Mucosa of rectum (tissue), 2 donors: ENCODE data around the gene OMA1.

Experiments
- H3K27ac ChIP-seq, 2 donors: one replicate each; pipeline ENCODE4 v1.7.0; 2013; ENCODE audit warnings: inconsistent platforms in 2 of 2, low read depth in 2 of 2, low read length in 2 of 2
- H3K27me3 ChIP-seq, 2 donors: one replicate each; pipeline ENCODE4 v1.7.0; 2013; ENCODE audit warnings: low read length in 2 of 2; ENCODE audit not compliant: control insufficient read depth in 2 of 2, insufficient read depth in 2 of 2
- H3K36me3 ChIP-seq, 2 donors: one replicate each; pipeline ENCODE4 v1.7.0; 2013; ENCODE audit warnings: low read length in 2 of 2; ENCODE audit not compliant: control insufficient read depth in 2 of 2, insufficient read depth in 2 of 2
- H3K4me1 ChIP-seq, 2 donors: one replicate each; pipeline ENCODE4 v1.7.0; 2013; ENCODE audit warnings: low read length in 2 of 2, mild to moderate bottlenecking in 1 of 2; ENCODE audit not compliant: control insufficient read depth in 2 of 2, insufficient read depth in 2 of 2
- H3K4me3 ChIP-seq, 2 donors: one replicate each; pipeline ENCODE4 v1.7.0; 2013; ENCODE audit warnings: low read length in 2 of 2
- H3K9ac ChIP-seq, 2 donors: one replicate each; pipeline ENCODE4 v1.7.0; 2013; ENCODE audit warnings: low read length in 2 of 2, low read depth in 1 of 2, mild to moderate bottlenecking in 1 of 2
- H3K9me3 ChIP-seq, 2 donors: one replicate each; pipeline ENCODE4 v1.7.0; 2013; ENCODE audit warnings: low read length in 2 of 2; ENCODE audit not compliant: control insufficient read depth in 2 of 2
- donor health status: healthy.
- donor health status: Normal muscosa, but diverticular disease.

Gene OMA1

DNA sequence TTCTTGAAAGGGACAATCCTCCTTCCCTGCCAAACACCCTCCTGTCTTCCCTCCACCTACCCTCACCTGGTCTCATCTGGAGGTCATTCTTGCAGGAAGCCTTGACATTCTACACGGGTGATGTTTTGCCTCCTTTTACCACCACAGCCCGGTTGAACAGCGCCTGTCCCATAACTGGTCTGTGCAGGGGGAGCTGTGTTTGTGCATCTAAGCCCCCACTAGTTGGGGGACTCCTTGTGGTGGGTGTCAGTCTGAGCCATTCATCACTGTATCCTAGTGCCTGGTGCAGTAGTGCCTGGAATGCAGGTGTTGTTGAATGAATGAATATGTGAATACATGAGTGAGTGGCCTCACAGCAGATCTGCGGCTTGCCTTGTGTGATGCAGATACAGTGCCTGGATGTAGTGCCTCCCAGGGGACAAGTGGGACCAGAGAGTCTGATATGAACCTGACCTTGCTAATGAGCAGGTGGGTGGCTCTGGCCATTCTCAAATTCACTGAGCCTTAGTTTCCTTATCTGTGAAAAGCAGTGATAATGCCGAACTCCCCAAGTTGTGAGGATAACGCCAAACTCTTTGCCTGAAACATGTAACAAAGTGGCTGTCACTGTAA, 79.8 kb downstream of the OMA1 start:
- H3K9ac ChIP-seq: no peak overlapping the region
- no peak overlapping the region for H3K4me3 ChIP-seq
- H3K27me3 ChIP-seq: peaks cover 0 to 4% of the 10 kb centered on the region in 2 donors
- H3K4me1 ChIP-seq: no peaks in the 10 kb centered on the region
- H3K27ac ChIP-seq: no peak overlapping the region
- H3K36me3 ChIP-seq: peaks cover 4 to 5% of the 10 kb centered on the region in 2 donors
- H3K9me3 ChIP-seq: no peaks in the 10 kb centered on the region

DNA sequence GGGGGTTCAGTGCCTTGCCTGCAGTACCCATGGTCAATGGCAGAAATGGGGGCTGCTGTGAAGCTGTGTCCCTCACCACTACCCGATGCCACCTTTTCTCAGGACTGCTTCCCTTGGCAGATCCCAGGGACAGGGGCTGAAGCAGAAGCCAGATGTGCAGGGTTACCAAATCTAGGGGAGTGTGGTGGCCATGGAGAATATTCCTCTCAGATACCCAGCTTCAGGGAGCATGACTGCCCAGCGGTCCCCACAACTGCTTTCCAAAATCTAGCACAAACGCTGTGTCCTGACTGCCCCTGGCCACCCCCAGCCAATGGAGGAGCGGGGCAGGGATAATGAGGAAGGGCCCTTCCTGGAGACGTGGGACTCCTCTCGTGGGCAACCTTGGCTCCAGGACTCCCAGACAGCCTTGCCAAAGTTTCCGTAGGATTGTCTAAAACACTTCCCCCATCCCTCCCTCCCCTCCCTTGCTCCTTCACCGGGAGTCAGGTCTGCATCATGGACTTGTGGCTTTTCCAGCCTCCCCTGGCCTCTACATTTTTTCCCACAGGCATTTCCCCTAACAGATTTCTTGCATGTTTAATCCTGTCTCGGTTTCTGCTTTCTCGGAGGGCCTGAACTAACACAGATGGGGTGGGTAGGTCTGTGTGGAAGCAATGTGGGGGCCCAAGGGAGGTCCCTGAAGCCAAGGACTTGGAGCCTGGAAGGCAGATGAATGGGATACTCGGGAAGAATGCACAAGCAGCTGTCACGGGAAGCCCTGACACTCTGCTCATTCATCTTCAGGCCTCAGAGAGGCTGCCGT, 80.5 kb downstream of the OMA1 start:
- Histone ChIP-seq H3K9me3 (no peaks in the 10 kb centered on the region), H3K4me3 (no peak overlapping the region), H3K36me3 (peaks cover 4 to 5% of the 10 kb centered on the region in 2 donors), H3K27me3 (peaks cover 0 to 4% of the 10 kb centered on the region in 2 donors), H3K4me1 (no peaks in the 10 kb centered on the region), H3K27ac (no peak overlapping the region), H3K9ac (no peak overlapping the region)

GRCh38 chr1:58465176-58465575, 81.3 kb downstream of the OMA1 start:
- Histone ChIP-seq H3K36me3 (peaks cover 4 to 5% of the 10 kb centered on the region in 2 donors), H3K27me3 (peaks cover 0 to 4% of the 10 kb centered on the region in 2 donors), H3K9ac (no peak overlapping the region), H3K4me1 (no peaks in the 10 kb centered on the region), H3K4me3 (no peak overlapping the region), H3K9me3 (no peaks in the 10 kb centered on the region), H3K27ac (no peak overlapping the region)

DNA sequence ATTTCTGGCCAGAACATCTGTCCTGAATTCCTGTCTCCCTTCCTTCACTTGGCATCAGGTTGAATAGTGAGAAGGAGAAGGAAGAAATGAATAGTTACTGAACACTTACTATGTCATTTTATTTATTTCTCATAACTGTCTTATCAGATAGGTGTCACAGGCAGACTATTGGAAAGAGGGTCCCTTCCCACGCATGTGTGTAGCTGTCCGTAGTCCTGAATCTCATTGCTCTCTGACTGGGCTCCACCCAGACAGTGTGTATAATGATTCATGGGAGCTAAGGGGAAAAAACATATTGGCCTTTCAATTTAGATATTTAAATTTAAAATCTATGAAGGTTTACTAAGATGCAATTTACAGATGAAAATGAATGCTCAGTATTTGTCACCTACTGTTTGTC, 86.1 kb downstream of the OMA1 start:
- Histone ChIP-seq H3K9ac (no peak overlapping the region), H3K27ac (no peak overlapping the region), H3K4me3 (no peak overlapping the region), H3K4me1 (no peaks in the 10 kb centered on the region), H3K27me3 (no peaks in the 10 kb centered on the region), H3K36me3 (no peaks in the 10 kb centered on the region), H3K9me3 (no peaks in the 10 kb centered on the region)

DNA sequence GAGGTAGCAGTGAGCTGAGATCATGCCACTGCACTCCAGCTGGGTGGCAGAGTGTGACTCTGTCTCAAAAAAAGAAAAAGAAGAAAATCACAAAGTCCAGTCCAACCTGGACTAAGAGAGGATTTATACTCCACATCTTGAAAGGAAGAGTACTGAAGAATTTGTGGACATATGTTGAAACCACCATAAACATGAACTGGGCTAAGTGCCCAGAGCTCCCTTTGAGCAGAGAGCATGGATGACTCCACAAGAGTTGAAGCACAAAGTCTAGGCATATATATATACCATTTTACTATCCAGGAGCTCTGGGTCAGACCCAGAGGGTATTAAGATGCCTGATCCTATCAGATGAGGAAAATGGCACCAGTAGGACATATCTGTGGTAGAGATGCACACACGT, 86.6 kb downstream of the OMA1 start:
- no peaks in the 10 kb centered on the region for H3K4me1 ChIP-seq
- no peaks in the 10 kb centered on the region for H3K9me3 ChIP-seq
- H3K36me3 ChIP-seq: no peaks in the 10 kb centered on the region
- H3K9ac ChIP-seq: no peak overlapping the region
- no peaks in the 10 kb centered on the region for H3K27me3 ChIP-seq
- H3K4me3 ChIP-seq: no peak overlapping the region
- no peak overlapping the region for H3K27ac ChIP-seq

DNA sequence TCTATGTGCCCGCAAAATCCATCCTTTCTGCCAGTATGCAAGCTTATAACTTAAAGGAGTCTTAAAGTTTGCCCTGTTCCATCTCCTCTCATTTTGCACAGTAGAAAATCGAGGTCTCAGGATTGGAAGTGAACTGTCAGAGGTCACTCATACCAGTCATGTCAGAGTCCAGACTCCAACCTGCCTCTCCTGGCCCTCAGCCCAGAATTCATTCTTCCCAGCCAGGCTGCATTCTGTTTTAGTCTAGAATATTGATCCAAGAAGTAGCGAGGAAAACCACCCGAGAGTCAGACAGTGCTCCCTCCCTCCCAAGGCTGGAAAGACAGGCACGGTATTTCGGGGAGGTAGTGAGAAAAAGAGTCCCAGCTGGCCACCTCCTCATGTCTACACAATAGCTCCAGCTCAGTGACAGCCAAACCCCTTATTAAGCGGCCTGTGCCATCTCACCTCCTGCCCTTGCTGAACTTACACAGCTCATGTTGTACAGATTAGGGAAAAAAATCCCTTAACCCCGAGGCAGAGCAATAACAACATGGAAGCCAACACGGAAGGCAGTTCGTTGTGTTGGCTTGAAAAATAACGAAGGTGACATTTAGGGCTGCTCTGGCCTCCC, 89.4 kb downstream of the OMA1 start:
- Histone ChIP-seq H3K27me3 (no peaks in the 10 kb centered on the region), H3K36me3 (no peaks in the 10 kb centered on the region), H3K4me1 (no peaks in the 10 kb centered on the region), H3K9me3 (no peaks in the 10 kb centered on the region), H3K27ac (no peak overlapping the region), H3K9ac (no peak overlapping the region), H3K4me3 (no peak overlapping the region)

DNA sequence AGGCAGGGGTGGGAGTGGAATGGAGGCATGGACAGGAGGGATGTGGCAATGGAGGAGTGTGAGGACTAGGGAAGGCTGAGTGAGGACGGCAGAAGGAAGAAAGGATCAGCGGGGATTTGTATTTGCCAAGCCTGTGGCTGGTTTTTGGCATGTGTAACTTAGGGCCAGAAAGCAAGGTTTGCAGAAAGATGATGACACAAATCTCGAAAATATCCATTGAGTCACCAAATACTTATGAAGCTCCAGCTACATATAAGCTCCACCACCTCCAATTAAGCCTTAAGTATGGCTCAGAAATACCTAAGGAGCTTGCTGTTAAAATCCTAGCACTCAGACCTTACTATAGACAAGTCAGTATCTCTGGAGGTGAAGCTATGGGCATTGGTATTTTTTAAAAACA, 90.1 kb downstream of the OMA1 start:
- Histone ChIP-seq H3K9me3 (no peaks in the 10 kb centered on the region), H3K4me1 (no peaks in the 10 kb centered on the region), H3K27ac (no peak overlapping the region), H3K9ac (no peak overlapping the region), H3K36me3 (no peaks in the 10 kb centered on the region), H3K4me3 (no peak overlapping the region), H3K27me3 (no peaks in the 10 kb centered on the region)

DNA sequence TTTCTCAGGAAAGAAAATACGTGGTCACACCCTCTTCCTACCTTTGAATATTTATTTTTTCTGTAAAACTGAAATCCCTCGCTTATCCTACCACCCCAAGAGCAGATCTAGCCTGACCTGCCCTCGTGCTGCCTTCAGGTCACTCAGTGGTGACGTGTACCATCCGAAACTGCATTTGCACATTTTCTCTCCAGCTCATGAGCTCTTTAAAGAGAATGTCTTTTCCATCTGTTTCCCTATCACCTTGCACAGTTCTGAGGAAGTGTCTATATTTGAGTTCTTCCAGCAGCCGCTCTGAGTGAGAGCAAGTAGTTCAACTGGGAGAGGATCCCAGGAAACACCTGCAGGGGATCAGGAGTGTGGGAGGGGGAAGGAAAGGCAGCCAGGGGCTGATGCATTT, 91.7 kb downstream of the OMA1 start:
- Histone ChIP-seq H3K9ac (no peak overlapping the region), H3K4me1 (no peaks in the 10 kb centered on the region), H3K4me3 (no peak overlapping the region), H3K9me3 (no peaks in the 10 kb centered on the region), H3K36me3 (no peaks in the 10 kb centered on the region), H3K27ac (no peak overlapping the region), H3K27me3 (no peaks in the 10 kb centered on the region)

DNA sequence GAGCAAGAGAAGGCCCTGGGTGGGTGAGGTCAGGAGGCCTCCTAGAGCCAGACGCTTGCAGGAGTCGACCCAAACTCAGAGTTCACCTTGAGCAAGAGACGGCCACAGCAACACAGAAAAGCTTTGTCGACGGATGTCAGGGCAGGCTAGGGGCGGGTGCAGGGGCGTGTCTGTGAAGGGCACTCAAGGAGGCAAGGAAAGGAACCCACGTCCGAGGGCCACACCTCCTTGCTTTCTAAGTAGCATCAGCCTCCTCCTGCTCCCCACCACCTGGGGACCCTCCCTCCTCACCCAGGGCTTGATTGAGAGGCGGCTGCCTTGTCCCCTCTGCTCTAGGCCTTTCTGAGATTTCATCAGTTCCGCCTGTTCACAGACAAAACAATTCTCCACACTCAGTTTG, 92.1 kb downstream of the OMA1 start:
- no peaks in the 10 kb centered on the region for H3K36me3 ChIP-seq
- H3K9me3 ChIP-seq: no peaks in the 10 kb centered on the region
- H3K27ac ChIP-seq: no peak overlapping the region
- H3K27me3 ChIP-seq: no peaks in the 10 kb centered on the region
- H3K4me3 ChIP-seq: no peak overlapping the region
- no peak overlapping the region for H3K9ac ChIP-seq
- no peaks in the 10 kb centered on the region for H3K4me1 ChIP-seq

GRCh38 chr1:58451560-58452191, 94.8 kb downstream of the OMA1 start:
- no peak overlapping the region for H3K27ac ChIP-seq
- H3K36me3 ChIP-seq: no peaks in the 10 kb centered on the region
- no peaks in the 10 kb centered on the region for H3K27me3 ChIP-seq
- H3K4me1 ChIP-seq: no peaks in the 10 kb centered on the region
- H3K9ac ChIP-seq: no peak overlapping the region
- no peaks in the 10 kb centered on the region for H3K9me3 ChIP-seq
- no peak overlapping the region for H3K4me3 ChIP-seq
